Non-pigmented ciliary epithelial cell (primary cell): ENCODE data around the gene PXK.
A peak's percentile ranks its signal among the peaks of the same experiment; 100 is the strongest.
"Not testable (repeated sequence)": the region's sequence is repeated elsewhere in the genome, so short reads cannot be mapped to it uniquely, and the experiment has no call there.

Source experiments
- DNase-seq: peaks from one replicate; pipeline ENCODE4 v3.0.0-alpha.2; 2010; ENCODE audit warnings: low read depth

The PXK gene

GRCh38 chr3:58332575-58333188 lies at the start of gene PXK:
Gene PXK (plus strand): TSS chr3:58332892. CDS start chr3:58332989, 97 bp downstream.
- no peak for DNase-seq

DNA sequence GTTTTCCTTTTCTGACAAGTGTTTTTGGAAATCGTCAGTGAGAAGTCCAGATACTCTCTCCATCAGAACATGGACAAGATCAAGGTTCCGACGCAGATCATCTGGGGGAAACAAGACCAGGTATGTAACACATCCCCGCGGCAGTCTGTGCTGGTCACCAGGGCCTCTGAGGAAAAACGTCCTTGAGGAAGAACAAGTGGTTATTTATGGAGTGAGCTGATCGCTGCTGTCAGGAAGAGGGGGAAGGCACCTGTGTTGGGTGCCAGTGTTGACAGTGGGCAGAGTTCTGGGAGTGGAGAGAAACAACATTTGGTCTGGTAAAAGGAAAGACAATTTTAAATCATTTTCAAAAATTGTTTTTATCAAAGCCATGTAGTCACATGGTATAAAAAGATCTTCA lies 47.4 kb upstream of the PXK start:
- no peak for DNase-seq

GRCh38 chr3:58287354-58287753 lies 45.3 kb upstream of the PXK start:
- DNase-seq = no peak

- DNase-seq = no peak
Measured at GRCh38 chr3:58288011-58288728, 44.5 kb upstream of the PXK start.

- not testable (repeated sequence) for DNase-seq
Measured at GRCh38 chr3:58288964-58289613, 43.6 kb upstream of the PXK start.

- not testable (repeated sequence) for DNase-seq
Measured at GRCh38 chr3:58290446-58290845, 42.2 kb upstream of the PXK start.

- no peak for DNase-seq
Measured at GRCh38 chr3:58291671-58292338, 40.9 kb upstream of the PXK start.

- DNase-seq = no peak
Measured at GRCh38 chr3:58292866-58293265, 39.8 kb upstream of the PXK start.

- DNase-seq = no peak
Measured at GRCh38 chr3:58293516-58293915, 39.2 kb upstream of the PXK start.

DNA sequence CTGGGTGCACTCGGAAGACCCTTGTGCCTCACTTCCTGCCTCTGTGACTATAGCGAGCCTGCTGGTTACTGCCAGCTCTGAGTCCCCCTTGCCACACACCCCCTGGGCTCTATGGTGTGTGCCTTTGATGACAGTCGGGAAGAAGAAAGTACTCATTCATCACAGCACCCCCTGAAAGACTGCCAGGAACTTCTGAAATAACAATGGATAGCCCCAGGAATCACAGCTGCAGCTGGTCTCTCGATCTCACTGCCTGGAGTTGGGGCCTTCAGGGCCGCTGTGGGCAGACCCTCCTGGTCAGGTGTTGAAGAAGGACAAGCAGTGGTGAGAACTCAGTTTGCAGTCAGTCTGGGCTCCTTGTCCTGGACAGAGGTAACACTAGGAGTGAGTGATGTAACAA lies 36.4 kb upstream of the PXK start:
- no peak for DNase-seq

GRCh38 chr3:58296843-58297242 lies 35.8 kb upstream of the PXK start:
- DNase-seq = no peak

GRCh38 chr3:58298190-58298589 lies 34.5 kb upstream of the PXK start:
- DNase-seq = no peak

- no peak for DNase-seq
Measured at GRCh38 chr3:58299075-58299474, 33.6 kb upstream of the PXK start.

DNA sequence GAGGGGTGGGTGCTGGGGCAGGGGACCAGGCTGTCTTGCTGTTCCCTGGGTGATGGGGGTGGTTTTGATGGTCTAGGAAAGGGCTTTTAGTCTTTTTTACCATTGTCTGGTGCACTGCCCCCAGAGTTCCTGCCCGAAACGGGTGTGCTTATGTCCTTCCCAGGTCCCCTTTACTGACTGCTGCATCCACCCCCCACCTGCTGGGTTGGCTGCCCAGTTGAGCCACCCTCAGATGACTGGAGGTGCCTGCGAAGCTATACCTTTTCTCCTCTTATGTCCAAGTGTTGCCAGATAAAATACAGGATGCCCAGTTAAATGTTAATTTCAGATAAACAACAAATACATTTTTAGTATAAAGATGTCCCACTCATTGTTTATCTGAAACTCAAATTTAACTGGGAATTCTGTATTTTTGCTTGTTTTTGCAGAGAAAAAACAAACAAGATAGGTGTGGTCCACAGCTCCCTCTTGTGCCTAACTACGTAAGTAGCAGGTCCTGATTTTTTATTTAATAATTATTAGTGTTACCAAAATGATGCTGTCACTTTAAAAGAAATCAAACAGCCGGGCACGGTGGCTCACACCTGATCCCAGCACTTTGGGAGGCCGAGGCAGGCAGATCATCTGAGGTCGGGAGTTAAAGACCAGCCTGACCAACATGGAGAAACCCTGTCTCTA lies 32.7 kb upstream of the PXK start:
- no peak for DNase-seq

DNA sequence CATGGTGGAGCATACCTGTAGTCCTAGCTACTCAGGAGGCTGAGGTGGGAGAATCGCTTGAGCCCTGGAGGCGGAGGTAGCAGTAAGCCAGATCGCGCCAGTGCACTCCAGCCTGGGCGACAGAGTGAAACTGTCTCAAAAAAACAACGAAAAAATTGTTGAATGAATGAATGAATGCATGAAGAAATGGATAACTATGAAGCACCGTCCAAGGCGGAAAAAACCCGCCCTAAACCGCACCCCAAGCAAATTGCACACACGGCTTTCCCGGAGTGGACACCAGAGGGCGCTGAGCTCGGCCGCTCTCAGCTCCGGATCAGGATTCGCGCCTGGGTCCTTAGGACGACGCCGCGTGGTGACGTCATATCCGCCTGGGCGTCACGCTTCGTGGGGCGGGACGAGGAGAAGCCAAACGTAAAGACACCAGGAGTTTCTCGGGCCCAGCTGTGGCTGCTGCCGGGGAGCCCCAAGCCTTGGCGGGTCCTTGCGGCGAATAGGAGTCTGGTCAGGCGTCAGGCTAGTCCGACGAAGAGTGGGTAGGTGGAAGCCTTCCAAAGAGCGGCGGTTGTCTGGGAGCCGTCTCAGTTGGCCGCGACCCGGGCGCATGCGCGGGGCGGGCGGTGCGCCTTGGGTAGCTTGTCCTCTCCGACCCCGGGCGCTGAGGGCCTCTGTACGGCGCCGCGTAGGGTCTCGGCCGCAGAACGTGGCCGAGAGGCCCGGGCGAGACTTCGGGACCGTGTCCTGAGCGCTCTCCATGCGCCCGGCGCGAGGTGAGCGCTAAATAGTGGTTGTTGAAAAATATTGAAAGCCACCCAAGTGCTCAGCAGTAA lies 26.6 kb upstream of the PXK start, which contains the start of the genes HTD2 and RPP14:
Gene HTD2 (plus strand): TSS at position 639 of the 830 bp plus-strand sequence. CDS start 11,094 bp downstream, outside the sequence.
Gene RPP14 (plus strand): TSS at position 364 of the 830 bp plus-strand sequence. CDS start 4,085 bp downstream, outside the sequence.
- DNase-seq = peak; percentile 89

DNA sequence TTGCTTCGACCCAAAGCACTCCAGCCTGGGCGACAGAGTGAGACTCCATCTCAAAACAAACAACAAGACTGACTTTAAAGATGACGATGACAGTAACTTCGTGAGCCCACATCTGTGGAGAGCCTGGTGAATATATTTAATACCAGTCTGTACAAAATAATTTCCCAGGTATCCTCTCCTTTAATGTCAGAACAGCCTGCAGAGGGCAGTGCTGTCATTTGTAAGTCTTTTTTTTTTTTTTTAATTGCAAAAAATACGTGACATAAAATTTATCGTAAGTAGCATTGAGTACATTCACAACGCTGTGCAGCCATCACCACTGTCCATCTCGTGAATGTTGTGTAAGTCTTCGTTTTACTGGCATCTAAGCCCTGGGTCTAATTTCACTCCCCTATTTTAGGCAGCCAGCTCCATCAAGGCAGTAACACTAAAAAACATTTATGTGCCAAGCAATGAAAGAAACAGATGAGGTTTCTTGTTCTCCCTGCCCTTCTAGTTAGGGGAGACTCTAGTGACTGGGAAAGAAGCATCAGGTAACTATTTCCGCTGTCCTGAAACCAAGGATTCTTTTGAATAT lies 25.0 kb upstream of the PXK start:
- DNase-seq = no peak

GRCh38 chr3:58308728-58309127 lies 24.0 kb upstream of the PXK start:
- no peak for DNase-seq

DNA sequence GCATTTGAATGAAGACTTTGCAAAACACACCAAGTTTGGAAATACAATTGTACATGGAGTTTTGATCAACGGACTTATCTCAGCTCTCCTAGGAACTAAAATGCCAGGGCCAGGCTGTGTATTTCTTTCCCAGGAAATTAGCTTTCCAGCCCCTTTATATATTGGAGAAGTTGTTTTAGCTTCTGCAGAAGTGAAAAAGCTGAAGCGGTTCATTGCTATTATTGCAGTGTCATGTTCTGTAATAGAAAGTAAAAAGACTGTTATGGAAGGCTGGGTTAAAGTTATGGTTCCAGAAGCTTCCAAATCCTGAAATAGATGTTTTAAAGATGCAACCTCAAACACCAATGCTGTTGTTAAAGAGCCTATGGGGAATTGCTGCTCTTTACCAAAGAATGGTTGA lies 14.9 kb upstream of the PXK start:
- no peak for DNase-seq

- no peak for DNase-seq
Measured at GRCh38 chr3:58321791-58322190, 10.9 kb upstream of the PXK start.

GRCh38 chr3:58322793-58323192 lies 9.9 kb upstream of the PXK start:
- DNase-seq = no peak
